ENCODE results near the gene NBAS. TPM values are rescaled to one million over a fixed set of nuclear protein-coding genes. Genes with fewer than 3 reads are reported as not detected.
A peak's percentile ranks its signal among the peaks of the same experiment; 100 is the strongest.

Gene NBAS
- total and polyA plus RNA-seq, 9 of the 15 experiments (the other 6 are each of a cell fraction or from before 2014, with no cell fraction given), result 15.3 to 94.4 (median 69.9) TPM

DNA sequence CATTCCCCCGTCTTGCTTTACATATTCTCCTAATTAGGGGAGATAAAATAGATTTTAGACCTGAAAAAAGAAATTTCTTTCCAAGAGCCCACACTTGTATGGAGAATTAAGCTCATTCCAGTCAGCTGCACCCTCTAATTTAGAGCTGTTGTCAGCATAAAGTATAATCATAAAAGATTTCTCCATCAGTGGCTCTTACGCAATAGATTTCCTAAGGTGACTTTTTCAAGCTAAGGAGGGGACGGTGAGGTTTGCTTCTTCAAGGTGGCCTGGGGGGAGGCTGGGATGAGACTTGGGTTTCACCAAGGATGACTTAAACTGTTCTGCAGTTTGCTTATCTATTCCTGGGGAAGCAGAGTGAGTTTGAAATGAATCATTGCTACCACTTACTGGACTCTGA, 426.2 kb downstream of the NBAS start:
- no peak for FAIRE-seq
- in situ Hi-C loops (cut with MboI) (no loop called here), intact Hi-C loops (cut with micrococcal nuclease) (no loop called here)
- H3K27ac ChIP-seq (ENCODE audit: extremely low read depth, low read depth, low read length), result no peak overlapping the region
- no peak overlapping the region for H3K4me2 ChIP-seq (ENCODE audit: insufficient read depth, low read length)
- no peak for ATAC-seq
- 3% methylated on average over 3 of the region's 3 CpGs for WGBS (ENCODE audit: insufficient coverage, low coverage, missing lambda C conversion rate)
- no peak overlapping the region for H2AFZ ChIP-seq (ENCODE audit: low read depth, low read length)
- no peak overlapping the region for H3K4me3 ChIP-seq
- H3K9me1 ChIP-seq (ENCODE audit: control insufficient read depth, insufficient read depth, low read length), result no peaks in the 10 kb centered on the region
- H3K4me1 ChIP-seq (replicated peaks in 1 of 2; ENCODE audit: control insufficient read depth in 2 of 2, insufficient read depth in 2 of 2, low read length in 2 of 2), result no peaks in the 10 kb centered on the region
- ChIA-PET CTCF (ENCODE audit: low intra/inter-chr PET ratio) (no interaction called here), POLR2A (interaction anchor here (0.5 to 1.7 kb wide), 3 partner anchors 12 to 726 kb away, joined by 3 to 6 read pairs (median 3); no protein-coding TSS in a partner anchor)
- no peak for TF ChIP-seq BRD9 (IDR thresholded peaks at IDR 0.05; ENCODE audit: low read depth, partially characterized antibody)
- TF ChIP-seq, protein P1, sequence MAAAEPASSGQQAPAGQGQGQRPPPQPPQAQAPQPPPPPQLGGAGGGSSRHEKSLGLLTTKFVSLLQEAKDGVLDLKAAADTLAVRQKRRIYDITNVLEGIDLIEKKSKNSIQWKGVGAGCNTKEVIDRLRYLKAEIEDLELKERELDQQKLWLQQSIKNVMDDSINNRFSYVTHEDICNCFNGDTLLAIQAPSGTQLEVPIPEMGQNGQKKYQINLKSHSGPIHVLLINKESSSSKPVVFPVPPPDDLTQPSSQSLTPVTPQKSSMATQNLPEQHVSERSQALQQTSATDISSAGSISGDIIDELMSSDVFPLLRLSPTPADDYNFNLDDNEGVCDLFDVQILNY (CRISPR knock-in tag; IDR thresholded peaks at IDR 0.05), result no peak
- peak; percentile 70 for TF ChIP-seq CEBPB (tag; IDR thresholded peaks at IDR 0.05)
- TF ChIP-seq CEBPG (CRISPR knock-in tag; IDR thresholded peaks at IDR 0.05), result no peak
- peak; percentile 21 to 84; a peak in 2 of 4 replicates for TF ChIP-seq CEBPG (tag; conservative IDR thresholded peaks at IDR 0.05 in 1 of 2, IDR thresholded peaks at IDR 0.05 in 1 of 2)
- H3K9me3 ChIP-seq (replicated peaks; ENCODE audit: control insufficient read depth, insufficient read depth, low read depth, low read length), result 0 out of 2 replicates have a peak, but pooled peaks cover 2% of the 10 kb centered on the region
- H3K9ac ChIP-seq (ENCODE audit: insufficient read depth in 1 of 2, low read depth in 2 of 2, low read length in 2 of 2), result no peak overlapping the region
- no peaks in the 10 kb centered on the region for H3K79me2 ChIP-seq (ENCODE audit: control insufficient read depth, insufficient read depth, low read length)
- H4K20me1 ChIP-seq (replicated peaks; ENCODE audit: control insufficient read depth, insufficient read depth, low read length), result no peaks in the 10 kb centered on the region
- no peak for DNase-seq (ENCODE audit: extremely low read depth in 1 of 4, low spot score in 3 of 4)
- peaks cover 4 to 5% of the 10 kb centered on the region in 2 experiments; a peak in 4 of 5 replicates for H3K27me3 ChIP-seq (ENCODE audit: control insufficient read depth in 2 of 2, insufficient read depth in 2 of 2, low read length in 2 of 2)
- BruUV-seq (replicated peaks), result no TSS peak
- no peaks in the 10 kb centered on the region for H3K36me3 ChIP-seq (ENCODE audit: control insufficient read depth, insufficient read depth, low read length)

DNA sequence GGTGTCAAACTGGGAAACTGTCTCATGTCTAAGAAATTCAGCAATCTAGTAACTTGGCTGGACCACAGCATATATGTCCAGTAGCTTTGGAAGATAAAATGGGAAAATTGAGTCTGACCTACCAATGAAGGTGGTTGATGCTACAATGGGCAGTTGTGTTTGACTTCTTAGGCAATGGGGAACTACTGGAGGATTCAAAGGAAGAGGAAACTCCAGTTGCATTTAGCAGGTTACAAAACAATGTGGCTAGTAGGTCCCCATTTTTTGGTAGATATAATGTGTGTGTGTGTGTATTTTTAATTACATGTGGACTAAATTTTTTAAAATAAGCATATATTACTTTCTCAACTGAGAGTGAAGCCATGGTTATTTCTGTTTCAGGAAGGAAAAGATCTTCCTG, 427.7 kb downstream of the NBAS start:
- POLR2A ChIA-PET, result interaction anchor here (1.1 to 1.7 kb wide), 2 partner anchors 11 to 12 kb away, joined by 3 to 6 read pairs; no protein-coding TSS in a partner anchor
- Histone ChIP-seq H3K9me3 (replicated peaks; ENCODE audit: control insufficient read depth, insufficient read depth, low read depth, low read length) (no peaks in the 10 kb centered on the region), H3K4me3 (no peak overlapping the region), H3K27ac (ENCODE audit: extremely low read depth, low read depth, low read length) (no peak overlapping the region), H3K4me2 (ENCODE audit: insufficient read depth, low read length) (no peak overlapping the region), H2AFZ (ENCODE audit: low read depth, low read length) (no peak overlapping the region), H3K36me3 (ENCODE audit: control insufficient read depth, insufficient read depth, low read length) (no peaks in the 10 kb centered on the region), H3K9ac (ENCODE audit: insufficient read depth in 1 of 2, low read depth in 2 of 2, low read length in 2 of 2) (no peak overlapping the region), H3K4me1 (replicated peaks in 1 of 2; ENCODE audit: control insufficient read depth in 2 of 2, insufficient read depth in 2 of 2, low read length in 2 of 2) (no peaks in the 10 kb centered on the region), H3K27me3 (ENCODE audit: control insufficient read depth in 2 of 2, insufficient read depth in 2 of 2, low read length in 2 of 2) (peaks cover 13 to 18% of the 10 kb centered on the region in 2 experiments; a peak in 4 of 5 replicates), H4K20me1 (replicated peaks; ENCODE audit: control insufficient read depth, insufficient read depth, low read length) (no peaks in the 10 kb centered on the region), H3K9me1 (ENCODE audit: control insufficient read depth, insufficient read depth, low read length) (no peaks in the 10 kb centered on the region), H3K79me2 (ENCODE audit: control insufficient read depth, insufficient read depth, low read length) (no peaks in the 10 kb centered on the region)
- ATAC-seq (no peak), FAIRE-seq (no peak), DNase-seq (ENCODE audit: extremely low read depth in 1 of 4, low spot score in 3 of 4) (no peak)
- intact Hi-C loops (cut with micrococcal nuclease), result no loop called here
- in situ Hi-C loops (cut with MboI), result no loop called here
- no TSS peak for BruUV-seq (replicated peaks)
- CTCF ChIA-PET (ENCODE audit: low intra/inter-chr PET ratio), result no interaction called here
- TF ChIP-seq, protein P2, sequence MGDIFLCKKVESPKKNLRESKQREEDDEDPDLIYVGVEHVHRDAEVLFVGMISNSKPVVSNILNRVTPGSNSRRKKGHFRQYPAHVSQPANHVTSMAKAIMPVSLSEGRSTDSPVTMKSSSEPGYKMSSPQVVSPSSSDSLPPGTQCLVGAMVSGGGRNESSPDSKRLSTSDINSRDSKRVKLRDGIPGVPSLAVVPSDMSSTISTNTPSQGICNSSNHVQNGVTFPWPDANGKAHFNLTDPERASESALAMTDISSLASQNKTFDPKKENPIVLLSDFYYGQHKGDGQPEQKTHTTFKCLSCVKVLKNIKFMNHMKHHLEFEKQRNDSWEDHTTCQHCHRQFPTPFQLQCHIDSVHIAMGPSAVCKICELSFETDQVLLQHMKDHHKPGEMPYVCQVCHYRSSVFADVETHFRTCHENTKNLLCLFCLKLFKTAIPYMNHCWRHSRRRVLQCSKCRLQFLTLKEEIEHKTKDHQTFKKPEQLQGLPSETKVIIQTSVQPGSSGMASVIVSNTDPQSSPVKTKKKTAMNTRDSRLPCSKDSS (IDR thresholded peaks at IDR 0.05; ENCODE audit: low read depth, partially characterized antibody), result no peak
- TF ChIP-seq, protein P3, sequence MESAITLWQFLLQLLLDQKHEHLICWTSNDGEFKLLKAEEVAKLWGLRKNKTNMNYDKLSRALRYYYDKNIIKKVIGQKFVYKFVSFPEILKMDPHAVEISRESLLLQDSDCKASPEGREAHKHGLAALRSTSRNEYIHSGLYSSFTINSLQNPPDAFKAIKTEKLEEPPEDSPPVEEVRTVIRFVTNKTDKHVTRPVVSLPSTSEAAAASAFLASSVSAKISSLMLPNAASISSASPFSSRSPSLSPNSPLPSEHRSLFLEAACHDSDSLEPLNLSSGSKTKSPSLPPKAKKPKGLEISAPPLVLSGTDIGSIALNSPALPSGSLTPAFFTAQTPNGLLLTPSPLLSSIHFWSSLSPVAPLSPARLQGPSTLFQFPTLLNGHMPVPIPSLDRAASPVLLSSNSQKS (CRISPR knock-in tag; IDR thresholded peaks at IDR 0.05), result no peak
- TF ChIP-seq ZNF263 (CRISPR knock-in tag; IDR thresholded peaks at IDR 0.05; ENCODE audit: borderline replicate concordance) (no peak), FOXA1 (IDR thresholded peaks at IDR 0.05; ENCODE audit: borderline replicate concordance) (no peak), SIN3B (IDR thresholded peaks at IDR 0.05; ENCODE audit: low read depth) (no peak)
- TF ChIP-seq, protein P4, sequence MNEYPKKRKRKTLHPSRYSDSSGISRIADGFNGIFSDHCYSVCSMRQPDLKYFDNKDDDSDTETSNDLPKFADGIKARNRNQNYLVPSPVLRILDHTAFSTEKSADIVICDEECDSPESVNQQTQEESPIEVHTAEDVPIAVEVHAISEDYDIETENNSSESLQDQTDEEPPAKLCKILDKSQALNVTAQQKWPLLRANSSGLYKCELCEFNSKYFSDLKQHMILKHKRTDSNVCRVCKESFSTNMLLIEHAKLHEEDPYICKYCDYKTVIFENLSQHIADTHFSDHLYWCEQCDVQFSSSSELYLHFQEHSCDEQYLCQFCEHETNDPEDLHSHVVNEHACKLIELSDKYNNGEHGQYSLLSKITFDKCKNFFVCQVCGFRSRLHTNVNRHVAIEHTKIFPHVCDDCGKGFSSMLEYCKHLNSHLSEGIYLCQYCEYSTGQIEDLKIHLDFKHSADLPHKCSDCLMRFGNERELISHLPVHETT (CRISPR knock-in tag; conservative IDR thresholded peaks at IDR 0.05 in 1 of 2, IDR thresholded peaks at IDR 0.05 in 1 of 2), result no peak

Measured in K562 (cell line).